Measurements from ENCODE around the gene CHCHD6.

The CHCHD6 gene

DNA sequence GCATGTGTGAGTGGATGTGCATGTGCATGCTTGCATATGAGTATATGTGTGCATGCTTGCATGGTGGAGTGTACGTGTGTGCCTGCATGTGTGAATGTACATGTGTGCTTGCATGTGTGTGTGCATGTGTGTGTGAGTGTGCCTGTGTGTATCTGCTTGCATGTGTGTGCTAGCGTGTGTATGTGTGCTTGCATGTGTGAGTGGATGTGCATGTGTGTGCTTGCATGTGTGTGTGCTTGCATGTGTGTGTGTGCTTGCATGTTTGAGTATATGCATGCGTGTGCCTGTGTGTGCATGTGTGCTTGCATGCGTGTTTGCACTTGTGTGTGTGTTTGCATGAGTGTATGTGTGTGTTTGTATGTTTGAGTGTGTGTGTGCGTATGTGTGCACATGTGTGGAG, 274.3 kb downstream of the CHCHD6 start:
- TF ChIP-seq, protein P1, sequence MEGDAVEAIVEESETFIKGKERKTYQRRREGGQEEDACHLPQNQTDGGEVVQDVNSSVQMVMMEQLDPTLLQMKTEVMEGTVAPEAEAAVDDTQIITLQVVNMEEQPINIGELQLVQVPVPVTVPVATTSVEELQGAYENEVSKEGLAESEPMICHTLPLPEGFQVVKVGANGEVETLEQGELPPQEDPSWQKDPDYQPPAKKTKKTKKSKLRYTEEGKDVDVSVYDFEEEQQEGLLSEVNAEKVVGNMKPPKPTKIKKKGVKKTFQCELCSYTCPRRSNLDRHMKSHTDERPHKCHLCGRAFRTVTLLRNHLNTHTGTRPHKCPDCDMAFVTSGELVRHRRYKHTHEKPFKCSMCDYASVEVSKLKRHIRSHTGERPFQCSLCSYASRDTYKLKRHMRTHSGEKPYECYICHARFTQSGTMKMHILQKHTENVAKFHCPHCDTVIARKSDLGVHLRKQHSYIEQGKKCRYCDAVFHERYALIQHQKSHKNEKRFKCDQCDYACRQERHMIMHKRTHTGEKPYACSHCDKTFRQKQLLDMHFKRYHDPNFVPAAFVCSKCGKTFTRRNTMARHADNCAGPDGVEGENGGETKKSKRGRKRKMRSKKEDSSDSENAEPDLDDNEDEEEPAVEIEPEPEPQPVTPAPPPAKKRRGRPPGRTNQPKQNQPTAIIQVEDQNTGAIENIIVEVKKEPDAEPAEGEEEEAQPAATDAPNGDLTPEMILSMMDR (IDR thresholded peaks at IDR 0.05; ENCODE audit: insufficient read depth, low read length, poor library complexity, severe bottlenecking): no peak
- TF ChIP-seq EZH2phosphoT487 (conservative IDR thresholded peaks at IDR 0.05; ENCODE audit: low read length): no peak

DNA sequence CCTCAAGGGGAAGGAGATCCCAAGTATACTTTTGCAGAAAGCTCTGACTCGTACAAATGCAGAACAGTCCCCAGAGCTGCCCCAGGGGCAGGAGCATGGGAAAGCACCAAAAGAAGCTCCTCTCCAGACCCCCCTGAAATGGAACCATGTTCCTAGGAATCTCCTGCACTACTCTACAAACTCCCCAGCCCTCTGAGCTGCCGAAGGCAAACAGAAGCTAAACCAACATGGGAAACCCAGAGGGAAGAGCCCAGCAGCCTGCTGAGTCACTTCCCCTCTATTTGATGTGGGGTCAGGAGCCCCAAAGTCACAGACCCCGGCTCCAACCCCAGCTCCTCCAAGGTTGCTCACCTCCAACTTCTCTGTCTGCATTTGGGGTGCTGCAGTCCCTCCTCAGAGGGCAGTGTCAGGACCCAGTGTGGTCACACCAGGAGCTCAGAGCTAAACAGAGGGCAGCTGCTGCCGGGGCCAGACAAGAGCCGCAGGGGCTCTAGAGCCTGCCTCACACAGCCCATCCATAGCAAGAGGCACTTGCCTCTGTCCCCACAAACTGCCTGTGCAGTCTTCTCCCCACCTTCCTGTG, 275.1 kb downstream of the CHCHD6 start:
- peaks cover 14% of the 10 kb centered on the region for H3K9me3 ChIP-seq (ENCODE audit: insufficient read depth, low read length)
- H3F3A ChIP-seq (ENCODE audit: insufficient read depth): no peaks in the 10 kb centered on the region
- H2AFZ ChIP-seq (ENCODE audit: low read depth, low read length, severe bottlenecking): no peak overlapping the region
- H3K4me3 ChIP-seq (ENCODE audit: insufficient read depth, low read length, poor library complexity, severe bottlenecking): no peak overlapping the region
- H3K79me2 ChIP-seq (ENCODE audit: insufficient read depth, low read length): no peaks in the 10 kb centered on the region
- TF ChIP-seq, protein P1 (IDR thresholded peaks at IDR 0.05; ENCODE audit: insufficient read depth, low read length, poor library complexity, severe bottlenecking): no peak
- no peak for TF ChIP-seq EZH2phosphoT487 (conservative IDR thresholded peaks at IDR 0.05; ENCODE audit: low read length)
- no peaks in the 10 kb centered on the region for H3K9me2 ChIP-seq (replicated peaks; ENCODE audit: insufficient read depth, low read length)
- no peak overlapping the region for H3K9ac ChIP-seq (ENCODE audit: low read length)
- no peaks in the 10 kb centered on the region for H4K20me1 ChIP-seq (ENCODE audit: low read depth, low read length)
- H3K27ac ChIP-seq (ENCODE audit: low read depth, low read length): no peak overlapping the region
- no peak overlapping the region for H3K4me2 ChIP-seq (ENCODE audit: low read depth, low read length, poor library complexity, severe bottlenecking)
- no peaks in the 10 kb centered on the region for H3K36me3 ChIP-seq (ENCODE audit: low read length)
- peaks cover 8% of the 10 kb centered on the region; the same call in 1 of the 2 replicates for H3K27me3 ChIP-seq (ENCODE audit: low read length)

More for the DNA sequence above, 274.3 kb downstream of the CHCHD6 start:
- Histone ChIP-seq H2AFZ (ENCODE audit: low read depth, low read length, severe bottlenecking) (no peak overlapping the region), H3K9me2 (replicated peaks; ENCODE audit: insufficient read depth, low read length) (no peaks in the 10 kb centered on the region), H3K27ac (ENCODE audit: low read depth, low read length) (no peak overlapping the region), H3K36me3 (ENCODE audit: low read length) (no peaks in the 10 kb centered on the region), H3K4me2 (ENCODE audit: low read depth, low read length, poor library complexity, severe bottlenecking) (no peak overlapping the region), H3K4me3 (ENCODE audit: insufficient read depth, low read length, poor library complexity, severe bottlenecking) (no peak overlapping the region), H4K20me1 (ENCODE audit: low read depth, low read length) (no peaks in the 10 kb centered on the region), H3K9ac (ENCODE audit: low read length) (no peak overlapping the region), H3K79me2 (ENCODE audit: insufficient read depth, low read length) (no peaks in the 10 kb centered on the region), H3K9me3 (ENCODE audit: insufficient read depth, low read length) (peaks cover 17% of the 10 kb centered on the region), H3F3A (ENCODE audit: insufficient read depth) (no peaks in the 10 kb centered on the region), H3K27me3 (ENCODE audit: low read length) (peaks cover 8% of the 10 kb centered on the region; the same call in 1 of the 2 replicates)

DNA sequence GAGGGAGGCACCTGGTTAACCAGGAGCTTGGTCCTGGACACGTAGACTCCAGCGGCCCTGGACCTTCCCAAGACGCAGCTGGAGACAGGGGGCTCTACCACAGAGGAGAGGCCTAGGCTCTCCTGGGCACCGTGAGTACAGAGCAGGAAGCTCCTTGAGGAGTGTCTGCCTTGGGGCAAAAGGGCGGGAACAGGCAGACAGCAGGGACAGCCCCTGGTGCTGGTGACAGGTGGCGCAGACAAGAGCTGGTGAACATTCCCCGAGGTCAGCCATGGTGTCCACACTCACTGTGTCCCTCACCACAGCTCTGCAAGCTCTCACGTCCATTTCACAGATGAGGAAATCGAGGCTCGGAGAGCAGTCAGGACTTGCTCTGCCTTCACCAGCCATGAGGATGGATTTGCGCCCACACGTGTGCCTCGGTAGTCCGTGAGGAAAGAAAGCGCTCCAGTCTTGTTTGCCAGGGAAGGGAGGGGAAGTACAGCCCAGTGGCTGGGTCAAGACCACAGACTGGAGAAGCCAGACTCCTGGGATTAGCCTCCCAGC, 276.3 kb downstream of the CHCHD6 start:
- no peak for TF ChIP-seq EZH2phosphoT487 (conservative IDR thresholded peaks at IDR 0.05; ENCODE audit: low read length)
- TF ChIP-seq, protein P1 (IDR thresholded peaks at IDR 0.05; ENCODE audit: insufficient read depth, low read length, poor library complexity, severe bottlenecking): no peak
- Histone ChIP-seq H3K27ac (ENCODE audit: low read depth, low read length) (no peak overlapping the region), H3K79me2 (ENCODE audit: insufficient read depth, low read length) (no peaks in the 10 kb centered on the region), H3K4me2 (ENCODE audit: low read depth, low read length, poor library complexity, severe bottlenecking) (no peak overlapping the region), H3K9me3 (ENCODE audit: insufficient read depth, low read length) (peaks cover 2% of the 10 kb centered on the region; the same call in 1 of the 2 replicates), H3K36me3 (ENCODE audit: low read length) (no peaks in the 10 kb centered on the region), H3K27me3 (ENCODE audit: low read length) (0 out of 2 replicates have a peak, but pooled peaks cover under 1% of the 10 kb centered on the region), H4K20me1 (ENCODE audit: low read depth, low read length) (no peaks in the 10 kb centered on the region), H3K9ac (ENCODE audit: low read length) (no peak overlapping the region), H3K9me2 (replicated peaks; ENCODE audit: insufficient read depth, low read length) (no peaks in the 10 kb centered on the region), H3F3A (ENCODE audit: insufficient read depth) (no peaks in the 10 kb centered on the region), H2AFZ (ENCODE audit: low read depth, low read length, severe bottlenecking) (no peak overlapping the region), H3K4me3 (ENCODE audit: insufficient read depth, low read length, poor library complexity, severe bottlenecking) (no peak overlapping the region)
